IPS DF 4.7 (cell line): ENCODE measurements around the gene GLRX.
"Not testable (repeated sequence)": the region's sequence is repeated elsewhere in the genome, so short reads cannot be mapped to it uniquely, and the experiment has no call there.

Source experiments
- DNase-seq: peaks from one replicate; pipeline ENCODE4 v3.0.0-alpha.2; 2013; ENCODE audit warnings: low spot score; ENCODE audit errors: extremely low read depth

The GLRX gene

GRCh38 chr5:95822542-95823181 is at the start of gene GLRX:
Gene GLRX, minus strand, starts transcription at chr5:95822726. Its CDS starts 64 bp downstream, at chr5:95822662.
- DNase-seq, result no peak

- DNase-seq, result no peak
Observed at GRCh38 chr5:95871146-95871806, 48.8 kb upstream of the GLRX start.

GRCh38 chr5:95870105-95870672 is 47.7 kb upstream of the GLRX start:
- no peak for DNase-seq

- DNase-seq, result not testable (repeated sequence)
Observed at GRCh38 chr5:95869173-95869855, 46.8 kb upstream of the GLRX start.

- DNase-seq, result no peak
Observed at GRCh38 chr5:95868136-95868535, 45.6 kb upstream of the GLRX start.

- no peak for DNase-seq
Observed at GRCh38 chr5:95866435-95867040, 44.0 kb upstream of the GLRX start.

- DNase-seq, result no peak
Observed at GRCh38 chr5:95864944-95865504, 42.5 kb upstream of the GLRX start.

GRCh38 chr5:95864456-95864855 is 41.9 kb upstream of the GLRX start:
- DNase-seq, result no peak

- no peak for DNase-seq
Observed at GRCh38 chr5:95863383-95863757, 40.8 kb upstream of the GLRX start.

- no peak for DNase-seq
Observed at GRCh38 chr5:95862671-95863382, 40.3 kb upstream of the GLRX start.

GRCh38 chr5:95861864-95862561 is 39.5 kb upstream of the GLRX start:
- DNase-seq, result no peak

- DNase-seq, result no peak
Observed at GRCh38 chr5:95861221-95861863, 38.8 kb upstream of the GLRX start.

GRCh38 chr5:95859661-95860060 is 37.1 kb upstream of the GLRX start:
- no peak for DNase-seq

GRCh38 chr5:95858661-95859595 is 36.4 kb upstream of the GLRX start:
- DNase-seq, result no peak

GRCh38 chr5:95858023-95858461 is 35.5 kb upstream of the GLRX start:
- DNase-seq, result no peak

GRCh38 chr5:95857185-95857945 is 34.8 kb upstream of the GLRX start:
- DNase-seq, result no peak

GRCh38 chr5:95856501-95856981 is 34.0 kb upstream of the GLRX start:
- no peak for DNase-seq

GRCh38 chr5:95853490-95853889 is 31.0 kb upstream of the GLRX start:
- no peak for DNase-seq
